ENCODE results near the gene SLC11A1.

Gene SLC11A1

DNA sequence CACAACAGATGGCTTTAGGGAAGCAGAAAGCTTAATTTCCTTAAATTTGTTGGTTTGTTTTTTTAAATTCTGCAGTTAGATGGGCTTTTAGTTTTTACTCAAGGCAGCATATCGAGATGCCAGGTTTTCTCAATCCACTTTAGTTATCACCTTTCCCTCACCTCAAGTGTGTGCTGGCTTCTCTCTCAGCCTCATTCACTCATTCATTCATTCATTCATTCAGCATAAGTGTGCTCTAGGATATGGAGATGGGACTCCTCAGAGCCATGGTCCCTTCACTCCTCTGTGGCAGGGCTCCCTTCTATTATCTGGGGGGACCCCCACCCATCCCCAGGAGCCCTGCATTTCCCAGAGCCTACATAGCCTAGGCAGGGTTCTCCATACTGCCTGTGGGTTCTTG, 55.9 kb downstream of the SLC11A1 start:
- Histone ChIP-seq H3K4me1 (ENCODE audit: control insufficient read depth, insufficient read depth, low read length, unreplicated experiment) (no peaks in the 10 kb centered on the region), H3K27ac (ENCODE audit: low read depth, low read length) (no peak overlapping the region), H3K36me3 (ENCODE audit: insufficient read depth, low read length) (no peaks in the 10 kb centered on the region)

DNA sequence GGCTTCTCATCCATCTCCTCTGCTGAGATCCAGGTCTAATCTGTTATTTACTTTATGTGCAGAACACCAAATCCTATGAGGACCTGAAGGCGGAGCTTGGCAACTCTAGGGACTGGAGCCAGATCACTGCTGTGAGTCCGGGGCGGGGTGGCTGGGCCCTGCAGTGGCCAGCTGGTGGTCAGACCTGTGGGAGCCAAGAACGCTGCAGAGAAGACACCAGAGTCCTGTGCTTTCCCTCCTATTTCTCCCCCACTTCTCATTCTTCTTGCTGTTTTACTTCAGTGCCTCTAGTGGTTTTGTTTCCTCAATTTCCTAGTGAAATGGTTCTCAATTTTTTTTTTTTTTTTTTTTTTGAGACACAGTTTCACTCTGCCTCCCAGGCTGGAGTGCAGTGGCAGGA, 56.5 kb downstream of the SLC11A1 start:
- no peaks in the 10 kb centered on the region for H3K79me2 ChIP-seq (ENCODE audit: control insufficient read depth, insufficient read depth, low read length, unreplicated experiment)
- H3K36me3 ChIP-seq (ENCODE audit: insufficient read depth, low read length) = no peaks in the 10 kb centered on the region
- no peak overlapping the region for H2AFZ ChIP-seq (ENCODE audit: low read length, unreplicated experiment)
- no peak overlapping the region for H3K27ac ChIP-seq (ENCODE audit: low read depth, low read length)
- no peaks in the 10 kb centered on the region for H3K4me1 ChIP-seq (ENCODE audit: control insufficient read depth, insufficient read depth, low read length, unreplicated experiment)
- no peak overlapping the region for H3K4me3 ChIP-seq (ENCODE audit: low read depth, low read length)
- no peaks in the 10 kb centered on the region for H3K27me3 ChIP-seq (ENCODE audit: insufficient read depth, low read length)

More for the DNA sequence above, 55.9 kb downstream of the SLC11A1 start:
- Histone ChIP-seq H3K4me3 (ENCODE audit: low read depth, low read length) (no peak overlapping the region), H3K27me3 (ENCODE audit: insufficient read depth, low read length) (no peaks in the 10 kb centered on the region), H3K79me2 (ENCODE audit: control insufficient read depth, insufficient read depth, low read length, unreplicated experiment) (no peaks in the 10 kb centered on the region), H2AFZ (ENCODE audit: low read length, unreplicated experiment) (no peak overlapping the region)

DNA sequence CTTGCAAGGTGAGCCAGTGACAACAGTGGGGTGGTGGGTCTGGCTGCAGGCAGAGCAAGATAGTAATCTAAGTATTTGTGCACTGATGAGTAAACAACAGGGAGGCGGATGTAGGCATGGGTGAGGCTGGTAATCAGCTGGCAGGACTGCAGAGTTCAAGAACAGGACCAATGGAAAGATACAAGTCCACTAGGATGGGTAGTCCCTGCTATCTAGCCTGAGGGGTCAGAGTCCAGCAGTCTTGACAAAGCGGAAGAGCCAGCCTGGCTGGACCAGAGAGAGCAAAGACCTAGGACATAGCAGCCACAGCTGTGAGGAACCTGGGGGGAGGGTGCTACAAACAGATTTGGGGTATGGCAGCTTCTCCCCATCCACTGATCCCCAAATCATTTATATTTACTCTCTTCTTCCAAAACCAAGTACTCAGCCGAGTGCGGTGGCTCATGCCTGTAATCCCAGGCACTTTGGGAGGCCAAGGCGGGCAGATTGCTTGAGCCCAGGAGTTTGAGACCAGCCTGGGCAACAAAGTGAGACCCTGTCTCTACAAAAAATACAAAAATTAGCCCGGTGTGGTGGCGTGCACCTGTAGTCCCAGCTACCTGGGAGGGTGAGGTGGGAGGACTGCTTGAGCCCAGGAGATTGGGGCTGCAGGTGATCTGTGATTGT, 62.8 kb downstream of the SLC11A1 start:
- Histone ChIP-seq H3K36me3 (ENCODE audit: insufficient read depth, low read length) (no peaks in the 10 kb centered on the region), H2AFZ (ENCODE audit: low read length, unreplicated experiment) (no peak overlapping the region), H3K27me3 (ENCODE audit: insufficient read depth, low read length) (no peaks in the 10 kb centered on the region), H3K4me1 (ENCODE audit: control insufficient read depth, insufficient read depth, low read length, unreplicated experiment) (peaks cover 5% of the 10 kb centered on the region), H3K27ac (ENCODE audit: low read depth, low read length) (no peak overlapping the region), H3K79me2 (ENCODE audit: control insufficient read depth, insufficient read depth, low read length, unreplicated experiment) (no peaks in the 10 kb centered on the region), H3K4me3 (ENCODE audit: low read depth, low read length) (no peak overlapping the region)

DNA sequence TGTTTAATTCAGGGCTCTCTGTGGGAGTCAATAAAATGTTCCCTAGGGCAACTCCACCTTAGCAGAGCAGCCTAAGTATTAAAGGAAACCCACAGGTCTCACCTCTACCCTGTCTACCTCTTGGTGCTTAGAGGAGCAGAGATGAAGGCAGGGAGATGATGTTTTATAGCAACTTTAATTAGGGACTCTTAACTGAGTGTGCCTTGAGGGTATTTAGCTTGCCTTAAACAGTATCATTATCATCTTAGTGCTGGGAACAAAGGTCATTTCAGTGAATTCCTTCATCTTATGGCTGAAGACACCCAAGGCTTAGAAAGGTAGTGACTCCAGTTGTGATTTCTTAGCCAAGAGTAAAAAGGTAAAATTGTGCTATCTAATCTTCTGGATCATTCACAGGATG, 63.5 kb downstream of the SLC11A1 start:
- H2AFZ ChIP-seq (ENCODE audit: low read length, unreplicated experiment) = no peak overlapping the region
- no peaks in the 10 kb centered on the region for H3K36me3 ChIP-seq (ENCODE audit: insufficient read depth, low read length)
- H3K27ac ChIP-seq (ENCODE audit: low read depth, low read length) = no peak overlapping the region
- no peaks in the 10 kb centered on the region for H3K27me3 ChIP-seq (ENCODE audit: insufficient read depth, low read length)
- no peaks in the 10 kb centered on the region for H3K79me2 ChIP-seq (ENCODE audit: control insufficient read depth, insufficient read depth, low read length, unreplicated experiment)
- no peak overlapping the region for H3K4me3 ChIP-seq (ENCODE audit: low read depth, low read length)
- H3K4me1 ChIP-seq (ENCODE audit: control insufficient read depth, insufficient read depth, low read length, unreplicated experiment) = peaks cover 5% of the 10 kb centered on the region
